HEK293 (cell line): Measurements from ENCODE around the gene EGFLAM.

Experiments used
- CTCF ChIA-PET: fragments of 350-600 bp; formaldehyde crosslinking; extraction: SDS; loops from one replicate; lab custom pipeline; 2021; ENCODE audit warnings: antibody characterized with exemption; lab: Yijun Ruan, JAX
- POLR2A ChIA-PET: fragments of 300-600 bp; formaldehyde crosslinking; extraction: SDS; loops from one replicate; lab custom pipeline; 2020; ENCODE audit warnings: antibody characterized with exemption, inconsistent platforms; lab: Yijun Ruan, JAX
- H3K27ac ChIP-seq: fragments of 200-500 bp; sonication (Bioruptor generic); 2 replicates; pipeline ENCODE4 v1.5.1; 2014; ENCODE audit warnings: low read depth, low read length, control low read depth, inconsistent platforms; ENCODE audit errors: extremely low read depth
- H3K36me3 ChIP-seq, 2 experiments: fragments of 200-500 bp in 1 of 2; sonication (Bioruptor generic) in 1 of 2; 1 replicate in 1 of 2; 2 replicates in 1 of 2; pipeline ENCODE4 v1.5.1; 2014 to 2017; ENCODE audit warnings: inconsistent platforms in 2 of 2, low read length in 2 of 2; ENCODE audit not compliant: control insufficient read depth in 2 of 2, insufficient read depth in 1 of 2
- H3K4me1 ChIP-seq: fragments of 200-500 bp; sonication (Bioruptor generic); 2 replicates; pipeline ENCODE4 v1.5.1; 2014; ENCODE audit warnings: mild to moderate bottlenecking, low read length, inconsistent platforms; ENCODE audit not compliant: control insufficient read depth, insufficient read depth
- H3K4me3 ChIP-seq: 2 replicates; pipeline ENCODE4 v1.5.1; 2011; ENCODE audit warnings: low read depth, mild to moderate bottlenecking, control low read depth, low read length, moderate library complexity
- H3K9me3 ChIP-seq: fragments of 200-500 bp; sonication (Bioruptor generic); 2 replicates; pipeline ENCODE4 v1.5.1; 2014; ENCODE audit warnings: low read depth, low read length, inconsistent platforms; ENCODE audit not compliant: control insufficient read depth, insufficient read depth
- BCL6B ChIP-seq: fragments of 450-650 bp; formaldehyde crosslinking; IDR thresholded peaks from 2 replicates; pipeline ENCODE4 v1.5.1; 2017; ENCODE audit warnings: missing biosample characterization, missing genetic modification characterization
- EGR2 ChIP-seq: fragments of 450-650 bp; formaldehyde crosslinking; IDR thresholded peaks from 2 replicates; pipeline ENCODE4 v1.5.1; 2016; ENCODE audit warnings: low read depth, missing biosample characterization, missing genetic modification characterization
- GLIS1 ChIP-seq: fragments of 450-650 bp; formaldehyde crosslinking; IDR thresholded peaks from 2 replicates; pipeline ENCODE4 v1.5.1; 2016; ENCODE audit warnings: missing biosample characterization, missing genetic modification characterization
- GLIS2 ChIP-seq: fragments of 450-650 bp; formaldehyde crosslinking; IDR thresholded peaks from 2 replicates; pipeline ENCODE4 v1.5.1; 2016; ENCODE audit warnings: missing biosample characterization, missing genetic modification characterization
- HOXC10 ChIP-seq: sonication (generic); formaldehyde crosslinking; IDR thresholded peaks from 2 replicates; pipeline ENCODE4 v1.8.1; 2023; ENCODE audit warnings: mild to moderate bottlenecking, missing genetic modification reagents
- KLF10 ChIP-seq: fragments of 450-650 bp; IDR thresholded peaks from 2 replicates; pipeline ENCODE4 v1.5.1; 2018; ENCODE audit warnings: missing biosample characterization, mild to moderate bottlenecking, missing genetic modification characterization
- KLF9 ChIP-seq: fragments of 450-650 bp; formaldehyde crosslinking; IDR thresholded peaks from 2 replicates; pipeline ENCODE4 v1.5.1; 2016; ENCODE audit warnings: missing biosample characterization, missing genetic modification characterization, low read depth
- MYNN ChIP-seq: fragments of 450-650 bp; formaldehyde crosslinking; IDR thresholded peaks from 2 replicates; pipeline ENCODE4 v1.5.1; 2016; ENCODE audit warnings: missing biosample characterization, missing genetic modification characterization, borderline replicate concordance
- MZF1 ChIP-seq: fragments of 450-650 bp; formaldehyde crosslinking; IDR thresholded peaks from 2 replicates; pipeline ENCODE4 v1.5.1; 2017; ENCODE audit warnings: missing biosample characterization, missing genetic modification characterization, borderline replicate concordance
- SP2 ChIP-seq: fragments of 450-650 bp; formaldehyde crosslinking; IDR thresholded peaks from 2 replicates; pipeline ENCODE4 v1.5.1; 2016; ENCODE audit warnings: missing biosample characterization, missing genetic modification characterization
- YY1 ChIP-seq: fragments of 450-650 bp; formaldehyde crosslinking; IDR thresholded peaks from 2 replicates; pipeline ENCODE4 v1.5.1; 2018; ENCODE audit warnings: missing biosample characterization, missing genetic modification characterization
- ZBTB1 ChIP-seq: fragments of 450-650 bp; formaldehyde crosslinking; IDR thresholded peaks from 2 replicates; pipeline ENCODE4 v1.5.1; 2016; ENCODE audit warnings: missing biosample characterization, missing genetic modification characterization
- ZBTB20 ChIP-seq: fragments of 450-650 bp; formaldehyde crosslinking; IDR thresholded peaks from 2 replicates; pipeline ENCODE4 v1.5.1; 2016; ENCODE audit warnings: missing biosample characterization, missing genetic modification characterization
- ZNF133 ChIP-seq: fragments of 450-650 bp; formaldehyde crosslinking; IDR thresholded peaks from 2 replicates; pipeline ENCODE4 v1.5.1; 2016; ENCODE audit warnings: missing biosample characterization, missing genetic modification characterization
- ZNF184 ChIP-seq: fragments of 450-650 bp; IDR thresholded peaks from 2 replicates; pipeline ENCODE4 v1.5.1; 2018; ENCODE audit warnings: missing biosample characterization, mild to moderate bottlenecking, missing genetic modification characterization
- ZNF202 ChIP-seq: fragments of 450-650 bp; formaldehyde crosslinking; IDR thresholded peaks from 2 replicates; pipeline ENCODE4 v1.5.1; 2016; ENCODE audit warnings: missing biosample characterization, missing genetic modification characterization, borderline replicate concordance
- ZNF211 ChIP-seq: fragments of 450-650 bp; formaldehyde crosslinking; IDR thresholded peaks from 2 replicates; pipeline ENCODE4 v1.5.1; 2016; ENCODE audit warnings: low read depth, missing biosample characterization, missing genetic modification characterization
- ZNF23 ChIP-seq: fragments of 450-650 bp; formaldehyde crosslinking; IDR thresholded peaks from 2 replicates; pipeline ENCODE4 v1.5.1; 2016; ENCODE audit warnings: missing biosample characterization, missing genetic modification characterization, borderline replicate concordance
- ZNF335 ChIP-seq: fragments of 450-650 bp; formaldehyde crosslinking; conservative IDR thresholded peaks from 2 replicates; pipeline ENCODE4 v1.5.1; 2016; ENCODE audit warnings: missing biosample characterization, missing genetic modification characterization
- ZNF354C ChIP-seq: fragments of 450-650 bp; formaldehyde crosslinking; IDR thresholded peaks from 2 replicates; pipeline ENCODE4 v1.5.1; 2016; ENCODE audit warnings: missing biosample characterization, missing genetic modification characterization, low read depth, borderline replicate concordance
- ZNF366 ChIP-seq: fragments of 450-650 bp; formaldehyde crosslinking; conservative IDR thresholded peaks from 2 replicates; pipeline ENCODE4 v1.5.1; 2016; ENCODE audit warnings: missing biosample characterization, missing genetic modification characterization
- ZNF398 ChIP-seq: fragments of 450-650 bp; formaldehyde crosslinking; IDR thresholded peaks from 2 replicates; pipeline ENCODE4 v1.5.1; 2017; ENCODE audit warnings: missing biosample characterization, missing genetic modification characterization
- ZNF433 ChIP-seq: fragments of 450-650 bp; formaldehyde crosslinking; IDR thresholded peaks from 2 replicates; pipeline ENCODE4 v1.5.1; 2016; ENCODE audit warnings: missing biosample characterization, missing genetic modification characterization, low read depth
- ZNF560 ChIP-seq: fragments of 450-650 bp; formaldehyde crosslinking; IDR thresholded peaks from 2 replicates; pipeline ENCODE4 v1.5.1; 2017; ENCODE audit warnings: missing biosample characterization, missing genetic modification characterization, borderline replicate concordance
- ZNF585B ChIP-seq: fragments of 450-650 bp; formaldehyde crosslinking; IDR thresholded peaks from 2 replicates; pipeline ENCODE4 v1.5.1; 2016; ENCODE audit warnings: missing biosample characterization, missing genetic modification characterization
- ZNF843 ChIP-seq: fragments of 450-650 bp; formaldehyde crosslinking; IDR thresholded peaks from 2 replicates; pipeline ENCODE4 v1.5.1; 2016; ENCODE audit warnings: missing biosample characterization, missing genetic modification characterization
- ZSCAN5A ChIP-seq: fragments of 450-650 bp; formaldehyde crosslinking; IDR thresholded peaks from 2 replicates; pipeline ENCODE4 v1.5.1; 2016; ENCODE audit warnings: missing biosample characterization, missing genetic modification characterization
- TF ChIP-seq, protein P1 (sequence below): fragments of 450-650 bp; formaldehyde crosslinking; IDR thresholded peaks from 2 replicates; pipeline ENCODE4 v1.5.1; 2016; ENCODE audit warnings: missing biosample characterization, missing genetic modification characterization
- TF ChIP-seq, protein P2 (sequence below): fragments of 450-650 bp; IDR thresholded peaks from 2 replicates; pipeline ENCODE4 v1.5.1; 2018; ENCODE audit warnings: missing biosample characterization, mild to moderate bottlenecking, missing genetic modification characterization

EGFLAM gene

GRCh38 chr5:38290028-38290653 is 31.8 kb downstream of the EGFLAM start:
- CTCF ChIA-PET: interaction anchor here (0.7 to 5.3 kb wide), 3 partner anchors 25 to 81 kb away, joined by 3 to 26 read pairs (median 3); no protein-coding TSS in a partner anchor
- TF ChIP-seq ZSCAN5A (tag by site-specific recombination) (no peak), MYNN (tag by site-specific recombination) (no peak), ZNF211 (tag by site-specific recombination) (no peak), ZBTB1 (tag by site-specific recombination) (no peak), ZNF843 (tag by site-specific recombination) (no peak), MZF1 (tag by site-specific recombination) (no peak), GLIS1 (tag by site-specific recombination) (no peak), GLIS2 (no peak), ZNF560 (no peak), ZBTB20 (no peak), ZNF184 (tag by site-specific recombination) (no peak), ZNF398 (tag by site-specific recombination) (no peak)
- TF ChIP-seq, protein P1, sequence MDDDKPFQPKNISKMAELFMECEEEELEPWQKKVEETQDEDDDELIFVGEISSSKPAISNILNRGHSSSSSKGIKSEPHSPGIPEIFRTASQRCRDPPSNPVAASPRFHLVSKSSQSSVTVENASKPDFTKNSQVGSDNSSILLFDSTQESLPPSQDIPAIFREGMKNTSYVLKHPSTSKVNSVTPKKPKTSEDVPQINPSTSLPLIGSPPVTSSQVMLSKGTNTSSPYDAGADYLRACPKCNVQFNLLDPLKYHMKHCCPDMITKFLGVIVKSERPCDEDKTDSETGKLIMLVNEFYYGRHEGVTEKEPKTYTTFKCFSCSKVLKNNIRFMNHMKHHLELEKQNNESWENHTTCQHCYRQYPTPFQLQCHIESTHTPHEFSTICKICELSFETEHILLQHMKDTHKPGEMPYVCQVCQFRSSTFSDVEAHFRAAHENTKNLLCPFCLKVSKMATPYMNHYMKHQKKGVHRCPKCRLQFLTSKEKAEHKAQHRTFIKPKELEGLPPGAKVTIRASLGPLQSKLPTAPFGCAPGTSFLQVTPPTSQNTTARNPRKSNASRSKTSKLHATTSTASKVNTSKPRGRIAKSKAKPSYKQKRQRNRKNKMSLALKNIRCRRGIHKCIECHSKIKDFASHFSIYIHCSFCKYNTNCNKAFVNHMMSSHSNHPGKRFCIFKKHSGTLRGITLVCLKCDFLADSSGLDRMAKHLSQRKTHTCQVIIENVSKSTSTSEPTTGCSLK (tag by site-specific recombination): no peak

DNA sequence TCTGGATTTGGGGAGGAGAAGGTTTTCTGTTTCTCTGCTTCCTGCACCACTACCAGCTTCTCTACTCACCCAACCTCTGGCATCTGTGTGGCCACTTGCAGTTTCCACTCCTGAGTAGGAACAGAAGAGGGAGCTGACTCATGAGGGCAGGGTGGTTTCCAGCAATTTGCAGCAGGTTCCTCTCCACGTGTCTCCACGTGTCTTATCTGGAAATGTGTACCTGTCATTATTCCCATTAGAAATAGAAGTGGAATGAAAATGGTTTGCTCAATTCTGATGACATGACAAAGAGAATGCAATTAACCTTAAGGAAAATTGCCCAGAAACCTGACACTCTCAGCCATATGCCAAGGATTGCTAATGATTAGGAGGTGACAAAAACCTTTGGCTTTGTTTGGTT is 33.0 kb downstream of the EGFLAM start:
- Histone ChIP-seq H3K9me3 (no peaks in the 10 kb centered on the region), H3K36me3 (no peaks in the 10 kb centered on the region), H3K27ac (no peak overlapping the region), H3K4me1 (no peaks in the 10 kb centered on the region), H3K4me3 (no peak overlapping the region)
- POLR2A ChIA-PET: no interaction called here
- no peak for TF ChIP-seq BCL6B (tag by site-specific recombination)
- TF ChIP-seq ZNF354C (tag by site-specific recombination): no peak
- TF ChIP-seq YY1 (tag by site-specific recombination): no peak
- no peak for TF ChIP-seq ZNF366 (tag by site-specific recombination)
- no peak for TF ChIP-seq EGR2 (tag by site-specific recombination)
- TF ChIP-seq ZNF202: no peak
- TF ChIP-seq, protein P2, sequence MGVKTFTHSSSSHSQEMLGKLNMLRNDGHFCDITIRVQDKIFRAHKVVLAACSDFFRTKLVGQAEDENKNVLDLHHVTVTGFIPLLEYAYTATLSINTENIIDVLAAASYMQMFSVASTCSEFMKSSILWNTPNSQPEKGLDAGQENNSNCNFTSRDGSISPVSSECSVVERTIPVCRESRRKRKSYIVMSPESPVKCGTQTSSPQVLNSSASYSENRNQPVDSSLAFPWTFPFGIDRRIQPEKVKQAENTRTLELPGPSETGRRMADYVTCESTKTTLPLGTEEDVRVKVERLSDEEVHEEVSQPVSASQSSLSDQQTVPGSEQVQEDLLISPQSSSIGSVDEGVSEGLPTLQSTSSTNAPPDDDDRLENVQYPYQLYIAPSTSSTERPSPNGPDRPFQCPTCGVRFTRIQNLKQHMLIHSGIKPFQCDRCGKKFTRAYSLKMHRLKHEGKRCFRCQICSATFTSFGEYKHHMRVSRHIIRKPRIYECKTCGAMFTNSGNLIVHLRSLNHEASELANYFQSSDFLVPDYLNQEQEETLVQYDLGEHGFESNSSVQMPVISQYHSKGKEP (tag by site-specific recombination): no peak
- no peak for TF ChIP-seq ZNF335 (tag by site-specific recombination)
- TF ChIP-seq KLF9: no peak
- TF ChIP-seq ZNF585B: no peak
- TF ChIP-seq KLF10 (tag by site-specific recombination): no peak
- no peak for TF ChIP-seq ZNF433 (tag by site-specific recombination)
- no peak for TF ChIP-seq ZNF133
- no peak for TF ChIP-seq HOXC10
- no peak for TF ChIP-seq ZNF23 (tag by site-specific recombination)
- no peak for TF ChIP-seq SP2
- CTCF ChIA-PET: interaction anchor here (5.3 kb wide), 1 partner anchor 26 kb away, joined by 26 read pairs; no protein-coding TSS in a partner anchor

More at GRCh38 chr5:38290028-38290653, 31.8 kb downstream of the EGFLAM start:
- H3K27ac ChIP-seq: no peak overlapping the region
- H3K4me3 ChIP-seq: no peak overlapping the region
- POLR2A ChIA-PET: no interaction called here
- no peaks in the 10 kb centered on the region for H3K4me1 ChIP-seq
- no peaks in the 10 kb centered on the region for H3K36me3 ChIP-seq
- H3K9me3 ChIP-seq: no peaks in the 10 kb centered on the region
